Mammary epithelial cell (primary cell): ENCODE measurements around the gene NPAS3.

Experiments
- EZH2 ChIP-seq: IDR thresholded peaks from 2 replicates; pipeline ENCODE4 v1.6.1; 2012; ENCODE audit warnings: low read length, inconsistent platforms, borderline replicate concordance
- TF ChIP-seq, protein P1 (sequence below), 2 donors: IDR thresholded peaks in 1 of 2; conservative IDR thresholded peaks in 1 of 2; 2 replicates each; pipeline ENCODE4 v1.5.1; 2011 to 2012; ENCODE audit warnings: inconsistent platforms in 2 of 2, low read length in 2 of 2, mild to moderate bottlenecking in 2 of 2, control low read depth in 1 of 2, low read depth in 1 of 2; ENCODE audit not compliant: insufficient read depth in 1 of 2; ENCODE audit errors: extremely low read depth in 1 of 2

DNA sequence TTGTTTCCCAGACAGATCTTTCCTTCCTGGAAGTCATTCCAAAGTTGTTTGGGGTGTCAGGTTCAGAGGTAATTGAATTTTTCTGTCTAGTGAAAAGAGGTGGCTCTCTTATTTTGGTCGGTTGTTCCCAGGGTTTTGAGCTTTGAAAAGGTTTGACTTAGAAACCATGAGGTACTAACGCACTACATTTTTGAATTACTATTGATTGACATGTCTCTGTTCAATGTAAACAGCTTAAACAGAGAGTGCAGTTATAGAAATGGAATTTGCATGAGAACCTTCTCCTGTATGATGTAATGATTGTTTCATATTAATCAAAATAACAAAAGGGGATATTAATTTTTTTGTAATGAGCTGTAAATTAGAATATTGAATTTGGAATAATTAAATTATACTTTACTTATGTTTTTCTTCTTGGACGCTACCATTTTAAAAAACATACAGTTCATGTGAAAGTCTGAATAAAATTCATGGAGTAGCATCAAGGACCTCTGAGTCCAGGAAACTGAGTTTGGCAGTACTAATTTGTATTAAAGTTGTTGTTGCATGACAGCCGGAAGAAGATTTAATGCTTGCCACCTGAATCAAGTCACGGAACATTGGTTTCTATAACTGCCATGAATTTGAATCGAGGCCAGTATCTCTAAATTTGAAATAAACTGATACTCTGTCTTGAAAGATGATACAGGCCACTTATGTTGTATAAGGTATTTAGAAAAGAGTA lies 41.7 kb downstream of the NPAS3 start:
- TF ChIP-seq, protein P1, sequence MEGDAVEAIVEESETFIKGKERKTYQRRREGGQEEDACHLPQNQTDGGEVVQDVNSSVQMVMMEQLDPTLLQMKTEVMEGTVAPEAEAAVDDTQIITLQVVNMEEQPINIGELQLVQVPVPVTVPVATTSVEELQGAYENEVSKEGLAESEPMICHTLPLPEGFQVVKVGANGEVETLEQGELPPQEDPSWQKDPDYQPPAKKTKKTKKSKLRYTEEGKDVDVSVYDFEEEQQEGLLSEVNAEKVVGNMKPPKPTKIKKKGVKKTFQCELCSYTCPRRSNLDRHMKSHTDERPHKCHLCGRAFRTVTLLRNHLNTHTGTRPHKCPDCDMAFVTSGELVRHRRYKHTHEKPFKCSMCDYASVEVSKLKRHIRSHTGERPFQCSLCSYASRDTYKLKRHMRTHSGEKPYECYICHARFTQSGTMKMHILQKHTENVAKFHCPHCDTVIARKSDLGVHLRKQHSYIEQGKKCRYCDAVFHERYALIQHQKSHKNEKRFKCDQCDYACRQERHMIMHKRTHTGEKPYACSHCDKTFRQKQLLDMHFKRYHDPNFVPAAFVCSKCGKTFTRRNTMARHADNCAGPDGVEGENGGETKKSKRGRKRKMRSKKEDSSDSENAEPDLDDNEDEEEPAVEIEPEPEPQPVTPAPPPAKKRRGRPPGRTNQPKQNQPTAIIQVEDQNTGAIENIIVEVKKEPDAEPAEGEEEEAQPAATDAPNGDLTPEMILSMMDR (conservative IDR thresholded peaks at IDR 0.05 in 1 of 2, IDR thresholded peaks at IDR 0.05 in 1 of 2; ENCODE audit: extremely low read depth in 1 of 2, insufficient read depth in 1 of 2, low read depth in 1 of 2, low read length in 2 of 2): no peak
- no peak for TF ChIP-seq EZH2
